SU-DHL-6 (cell line): ENCODE results near the gene CACNA1C.

ENCODE experiments used
- EZH2phosphoT487 ChIP-seq: fragments of 200-600 bp; sonication (generic), shearing (Covaris generic); conservative IDR thresholded peaks from 2 replicates; pipeline ENCODE4 v1.6.1; 2018; ENCODE audit warnings: mild to moderate bottlenecking, antibody characterized with exemption, low read length, moderate library complexity, mixed read lengths
- TF ChIP-seq, protein P1 (sequence below): fragments of 200-600 bp; sonication (generic); IDR thresholded peaks from one replicate; pipeline ENCODE4 v1.5.1; 2017; ENCODE audit warnings: antibody characterized with exemption, mild to moderate bottlenecking, low read length, moderate library complexity; ENCODE audit not compliant: insufficient read depth, poor library complexity, severe bottlenecking

DNA sequence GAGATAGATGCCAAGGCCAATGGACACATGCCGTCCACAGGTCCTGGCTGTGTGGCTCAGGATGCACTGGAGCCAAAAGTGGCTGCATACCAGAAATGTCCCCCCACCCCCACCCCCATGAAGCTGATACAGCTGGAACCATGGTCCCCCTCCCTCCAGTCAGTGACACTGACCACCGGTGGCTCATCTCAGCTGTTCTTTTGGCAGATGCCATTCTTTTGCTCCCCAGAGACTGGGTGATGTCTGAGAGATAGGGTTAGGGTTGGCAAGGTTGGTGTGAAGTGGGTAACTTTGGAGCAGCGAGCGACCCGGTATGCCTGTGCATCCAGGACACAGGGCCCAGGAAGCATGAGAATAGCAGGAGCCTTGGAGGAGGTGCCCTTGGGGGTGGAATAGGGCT, 285.6 kb downstream of the CACNA1C start:
- TF ChIP-seq EZH2phosphoT487: no peak
- TF ChIP-seq, protein P1, sequence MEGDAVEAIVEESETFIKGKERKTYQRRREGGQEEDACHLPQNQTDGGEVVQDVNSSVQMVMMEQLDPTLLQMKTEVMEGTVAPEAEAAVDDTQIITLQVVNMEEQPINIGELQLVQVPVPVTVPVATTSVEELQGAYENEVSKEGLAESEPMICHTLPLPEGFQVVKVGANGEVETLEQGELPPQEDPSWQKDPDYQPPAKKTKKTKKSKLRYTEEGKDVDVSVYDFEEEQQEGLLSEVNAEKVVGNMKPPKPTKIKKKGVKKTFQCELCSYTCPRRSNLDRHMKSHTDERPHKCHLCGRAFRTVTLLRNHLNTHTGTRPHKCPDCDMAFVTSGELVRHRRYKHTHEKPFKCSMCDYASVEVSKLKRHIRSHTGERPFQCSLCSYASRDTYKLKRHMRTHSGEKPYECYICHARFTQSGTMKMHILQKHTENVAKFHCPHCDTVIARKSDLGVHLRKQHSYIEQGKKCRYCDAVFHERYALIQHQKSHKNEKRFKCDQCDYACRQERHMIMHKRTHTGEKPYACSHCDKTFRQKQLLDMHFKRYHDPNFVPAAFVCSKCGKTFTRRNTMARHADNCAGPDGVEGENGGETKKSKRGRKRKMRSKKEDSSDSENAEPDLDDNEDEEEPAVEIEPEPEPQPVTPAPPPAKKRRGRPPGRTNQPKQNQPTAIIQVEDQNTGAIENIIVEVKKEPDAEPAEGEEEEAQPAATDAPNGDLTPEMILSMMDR: no peak
